Panc1 (cell line): ENCODE measurements around the gene TANGO2. TPM values are rescaled to one million over a fixed set of nuclear protein-coding genes. Genes with fewer than 3 reads are reported as not detected.

Source experiments
- ATAC-seq: fragments of 200-7000 bp; cut with Tn5 transposase; 2 replicates; pipeline ENCODE4 v1.9.1; 2020; ENCODE audit warnings: mild to moderate bottlenecking, moderate library complexity
- BruUV-seq: library from RNA; stranded (reverse); fragments of 400-500 nt; replicated peaks from 2 replicates; lab custom pipeline; 2021; lab: Mats Ljungman, UMichigan
- CTCF ChIA-PET: fragments of 300-600 bp; sonication (Branson Sonifier 250); formaldehyde crosslinking; loops from one replicate; lab custom pipeline; 2022; ENCODE audit warnings: antibody characterized with exemption; lab: Charles Lee
- POLR2A ChIA-PET: fragments of 300-600 bp; sonication (Branson Sonifier 250); formaldehyde crosslinking; loops from one replicate; lab custom pipeline; 2022; ENCODE audit warnings: antibody characterized with exemption; lab: Charles Lee
- DNase-seq: peaks from one replicate; pipeline ENCODE4 v3.0.0-alpha.2; 2010; ENCODE audit warnings: low read depth, low spot score
- H3K27ac ChIP-seq: 2 replicates; pipeline ENCODE4 v1.5.1; 2011; ENCODE audit warnings: mild to moderate bottlenecking, low read length, inconsistent platforms
- H3K27me3 ChIP-seq: fragments of 200-500 bp; sonication (Bioruptor generic); 2 replicates; pipeline ENCODE4 v1.6.0; 2014; ENCODE audit warnings: low read length, inconsistent platforms; ENCODE audit not compliant: control insufficient read depth, insufficient read depth
- H3K36me3 ChIP-seq: fragments of 200-500 bp; sonication (Bioruptor generic); 2 replicates; pipeline ENCODE4 v1.5.1; 2014; ENCODE audit warnings: inconsistent platforms, mild to moderate bottlenecking, low read length, moderate library complexity; ENCODE audit not compliant: control insufficient read depth, insufficient read depth
- H3K4me1 ChIP-seq: 2 replicates; pipeline ENCODE4 v1.5.1; 2011; ENCODE audit warnings: inconsistent platforms, mild to moderate bottlenecking, low read length, moderate library complexity; ENCODE audit not compliant: control insufficient read depth, insufficient read depth
- H3K4me3 ChIP-seq, 2 experiments: 2 replicates each; pipeline ENCODE4 v1.5.1; 2011 to 2012; ENCODE audit warnings: low read depth in 2 of 2, low read length in 2 of 2, mild to moderate bottlenecking in 2 of 2, inconsistent platforms in 1 of 2, moderate library complexity in 1 of 2
- H3K9me3 ChIP-seq: fragments of 200-500 bp; sonication (Bioruptor generic); 2 replicates; pipeline ENCODE4 v1.5.1; 2014; ENCODE audit warnings: low read depth, mild to moderate bottlenecking, inconsistent platforms, low read length, moderate library complexity; ENCODE audit not compliant: control insufficient read depth, insufficient read depth
- CTCF ChIP-seq: fragments of 450-650 bp; IDR thresholded peaks from 2 replicates; pipeline ENCODE4 v1.5.1; 2017; ENCODE audit warnings: mild to moderate bottlenecking
- POLR2AphosphoS5 ChIP-seq: IDR thresholded peaks from 2 replicates; pipeline ENCODE4 v1.6.1; 2012; ENCODE audit warnings: mild to moderate bottlenecking, low read depth, low read length, moderate library complexity
- REST ChIP-seq, 2 experiments: IDR thresholded peaks; 2 replicates each; pipeline ENCODE4 v1.6.1; 2011 to 2012; ENCODE audit warnings: low read depth in 2 of 2, control low read depth in 1 of 2, low read length in 1 of 2, mild to moderate bottlenecking in 1 of 2, moderate library complexity in 1 of 2; ENCODE audit not compliant: insufficient read depth in 1 of 2
- SIN3A ChIP-seq: IDR thresholded peaks from 2 replicates; pipeline ENCODE4 v1.6.1; 2012; ENCODE audit warnings: low read depth, mild to moderate bottlenecking, low read length, moderate library complexity, borderline replicate concordance; ENCODE audit not compliant: insufficient read depth
- TCF7L2 ChIP-seq: IDR thresholded peaks from 2 replicates; pipeline ENCODE4 v1.6.1; 2011; ENCODE audit warnings: mild to moderate bottlenecking, low read depth, low read length, inconsistent platforms
- in situ Hi-C: cut with HindIII; loops from 2 replicates; pipeline ENCODE4 v1.10.0; 2016; ENCODE audit warnings: low sequenced_read_pairs, low pct_unique_long_range_greater_than_20kb
- intact Hi-C: fragments of 100-400 bp; cut with micrococcal nuclease; formaldehyde crosslinking; loops from one replicate; pipeline ENCODE4 v1.10.0; 2022; ENCODE audit not compliant: unreplicated experiment
- total RNA-seq: library from RNA; stranded (reverse); gene quantifications from one replicate; pipeline ENCODE4 v1.2.1, GENCODE V29; 2021; ENCODE audit not compliant: unreplicated experiment

TANGO2 gene
- total RNA-seq, 1 experiment from 2014 or later = 32.2 TPM

- in situ Hi-C loops = no loop called here
- BruUV-seq = no TSS peak
Measured at GRCh38 chr22:20008221-20008995, 12.5 kb upstream of the TANGO2 start.

DNA sequence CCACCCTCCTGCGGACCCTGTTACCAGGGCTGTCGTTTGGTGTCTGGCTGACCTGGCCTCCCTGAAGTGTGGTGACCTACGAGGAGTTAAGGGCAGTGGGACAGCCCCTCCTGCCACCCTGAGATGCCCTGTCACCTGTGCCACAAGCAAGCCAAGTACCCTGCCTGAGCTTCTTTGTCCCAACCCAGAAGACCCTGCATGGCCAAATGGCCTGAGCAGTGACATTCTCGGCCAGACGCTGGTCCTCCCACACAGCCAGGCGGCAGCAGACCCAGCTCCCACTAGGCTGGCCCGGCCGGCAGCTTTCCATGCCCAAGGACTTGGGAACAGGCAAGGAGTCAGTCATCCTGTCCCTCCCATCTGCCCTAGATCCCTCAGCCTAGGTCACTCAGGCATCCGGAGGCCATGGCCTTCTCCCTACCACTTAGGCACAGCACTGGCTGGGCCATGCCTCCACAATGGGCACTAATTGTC, 11.9 kb upstream of the TANGO2 start:
- H3K27me3 ChIP-seq = no peaks in the 10 kb centered on the region
- TF ChIP-seq CTCF = no peak
- no peak for DNase-seq
- H3K9me3 ChIP-seq = peaks cover 3% of the 10 kb centered on the region; the same call in 1 of the 2 replicates
- in situ Hi-C loops = no loop called here
- ATAC-seq = no peak
- intact Hi-C loops = no loop called here
- BruUV-seq = no TSS peak
- POLR2A ChIA-PET = no interaction called here
- no peaks in the 10 kb centered on the region for H3K36me3 ChIP-seq
- H3K4me1 ChIP-seq = no peaks in the 10 kb centered on the region
- H3K27ac ChIP-seq = no peak overlapping the region
- no peak overlapping the region for H3K4me3 ChIP-seq
- CTCF ChIA-PET = no interaction called here

More at GRCh38 chr22:20008221-20008995, 12.5 kb upstream of the TANGO2 start:
- H3K27ac ChIP-seq = no peak overlapping the region
- ChIA-PET CTCF (no interaction called here), POLR2A (no interaction called here)
- intact Hi-C loops = no loop called here
- H3K4me3 ChIP-seq = no peak overlapping the region
- no peak for DNase-seq
- H3K4me1 ChIP-seq = no peaks in the 10 kb centered on the region
- no peaks in the 10 kb centered on the region for H3K27me3 ChIP-seq
- H3K9me3 ChIP-seq = peaks cover 8% of the 10 kb centered on the region; the same call in 1 of the 2 replicates
- H3K36me3 ChIP-seq = no peaks in the 10 kb centered on the region
- TF ChIP-seq REST (IDR thresholded peaks at IDR 0.05; ENCODE audit: insufficient read depth in 1 of 2, low read depth in 2 of 2, low read length in 1 of 2) (no peak), POLR2AphosphoS5 (no peak), TCF7L2 (no peak), SIN3A (no peak), CTCF (no peak)
- ATAC-seq = no peak
